Sigmoid colon (tissue), 7 donors: ENCODE measurements around the gene LYRM4. TPM values are rescaled to one million over a fixed set of nuclear protein-coding genes. Genes with fewer than 3 reads are reported as not detected.

Source experiments
- DNase-seq: peaks from one replicate; pipeline ENCODE4 v3.0.0-alpha.2; 2019
- H3K27ac ChIP-seq, 4 donors: fragments of 200-600 bp; sonication (generic); one replicate each; pipeline ENCODE4 v1.5.1; 2016 to 2019; ENCODE audit warnings: mild to moderate bottlenecking in 1 of 4
- H3K27me3 ChIP-seq, 3 donors: fragments of 200-600 bp; sonication (generic); one replicate each; pipeline ENCODE4 v1.5.1; 2019; ENCODE audit warnings: mild to moderate bottlenecking in 1 of 3
- H3K36me3 ChIP-seq, 4 donors: fragments of 200-600 bp; sonication (generic); one replicate each; pipeline ENCODE4 v1.5.1; 2016 to 2019
- H3K4me1 ChIP-seq, 4 donors: fragments of 200-600 bp; sonication (generic); one replicate each; pipeline ENCODE4 v1.5.1; 2017 to 2019
- H3K4me3 ChIP-seq, 4 donors: fragments of 200-600 bp; sonication (generic); one replicate each; pipeline ENCODE4 v1.5.1; 2017 to 2019; ENCODE audit warnings: mild to moderate bottlenecking in 2 of 4, moderate library complexity in 1 of 4
- H3K9me3 ChIP-seq, 4 donors: fragments of 200-600 bp in 3 of 4; sonication (generic) in 3 of 4; one replicate each; pipeline versions ENCODE4 v1.5.1 to v1.6.1; 2013 to 2019
- EP300 ChIP-seq, 4 donors: sonication (generic); formaldehyde crosslinking; IDR thresholded peaks; one replicate each; pipeline ENCODE4 v1.6.1; 2017; ENCODE audit warnings: antibody characterized with exemption in 4 of 4
- POLR2A ChIP-seq, 2 donors: fragments of 450-650 bp; IDR thresholded peaks; one replicate each; pipeline ENCODE4 v1.6.1; 2016; ENCODE audit warnings: antibody characterized with exemption in 2 of 2, mild to moderate bottlenecking in 2 of 2, moderate library complexity in 2 of 2
- POLR2AphosphoS5 ChIP-seq, 4 donors: sonication (generic); formaldehyde crosslinking; IDR thresholded peaks; one replicate each; pipeline ENCODE4 v1.6.1; 2017; ENCODE audit warnings: antibody characterized with exemption in 4 of 4
- WGBS, 2 donors: extraction: QIAGEN DNeasy Blood & Tissue Kit; methylation state at CpG; one replicate each; pipeline ENCODE4 v1.1.7; 2013; 5-methylcytosine and 5-hydroxymethylcytosine counted together
- intact Hi-C: fragments of 100-400 bp; cut with DNase I; formaldehyde crosslinking; loops from one replicate; pipeline ENCODE4 v1.15.1; 2023
- polyA plus RNA-seq, 3 donors: library from polyadenylated mRNA; stranded (reverse); fragments of 200-250 nt; gene quantifications; one replicate each; pipeline ENCODE4 v1.2.3, GENCODE V29; 2013
- total RNA-seq, 4 donors: library from RNA; depleted of rRNA; stranded (reverse); fragments of >200 nt; gene quantifications; one replicate each; pipeline ENCODE4 v1.1.0, GENCODE V29; 2016
- TF ChIP-seq, protein P1 (sequence below), 4 experiments: fragments of 450-650 bp in 3 of 4; fragments of 200-600 bp in 1 of 4; IDR thresholded peaks; one replicate each; pipeline ENCODE4 v1.5.1; 2016 to 2019; ENCODE audit warnings: antibody characterized with exemption in 4 of 4, mild to moderate bottlenecking in 3 of 4, moderate library complexity in 2 of 4
- donor health status: healthy with polysubstance abuse.
- donor health status: Bipolar disorder and iron deficiency.
- donor health status: healthy.

The LYRM4 gene
- total and polyA plus RNA-seq, 7 donors, result 11.3 to 29.3 (median 22.2) TPM

DNA sequence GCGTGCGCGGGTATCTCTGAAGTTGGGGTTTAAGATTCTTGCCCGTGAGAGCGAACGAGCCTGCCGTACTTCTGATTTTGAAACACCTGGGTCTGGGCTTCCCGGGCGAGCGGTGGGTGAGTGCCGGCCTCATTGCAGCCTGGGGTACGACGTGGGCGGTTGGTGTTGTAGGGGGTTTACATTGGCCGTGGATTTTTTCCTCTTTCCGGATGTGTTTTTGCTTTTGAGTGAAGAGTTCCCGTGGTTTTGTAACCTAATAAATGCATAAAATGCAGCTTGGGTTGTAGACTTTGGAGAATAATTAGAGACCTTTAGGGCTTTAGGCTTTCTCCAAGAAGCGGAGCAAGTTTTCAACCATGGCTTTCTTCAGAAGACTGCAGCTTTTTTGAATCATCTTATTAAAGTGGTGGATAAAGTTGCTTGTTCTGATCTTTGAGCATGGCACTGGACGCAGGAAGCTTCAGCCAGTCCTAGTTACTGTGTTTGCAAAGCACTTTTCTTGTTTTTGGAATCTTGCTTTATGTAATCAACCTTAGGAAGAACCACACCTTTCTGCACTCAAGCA is 877 bp upstream of the LYRM4 start:
- H3K36me3 ChIP-seq, result no peaks in the 10 kb centered on the region
- TF ChIP-seq, protein P1, sequence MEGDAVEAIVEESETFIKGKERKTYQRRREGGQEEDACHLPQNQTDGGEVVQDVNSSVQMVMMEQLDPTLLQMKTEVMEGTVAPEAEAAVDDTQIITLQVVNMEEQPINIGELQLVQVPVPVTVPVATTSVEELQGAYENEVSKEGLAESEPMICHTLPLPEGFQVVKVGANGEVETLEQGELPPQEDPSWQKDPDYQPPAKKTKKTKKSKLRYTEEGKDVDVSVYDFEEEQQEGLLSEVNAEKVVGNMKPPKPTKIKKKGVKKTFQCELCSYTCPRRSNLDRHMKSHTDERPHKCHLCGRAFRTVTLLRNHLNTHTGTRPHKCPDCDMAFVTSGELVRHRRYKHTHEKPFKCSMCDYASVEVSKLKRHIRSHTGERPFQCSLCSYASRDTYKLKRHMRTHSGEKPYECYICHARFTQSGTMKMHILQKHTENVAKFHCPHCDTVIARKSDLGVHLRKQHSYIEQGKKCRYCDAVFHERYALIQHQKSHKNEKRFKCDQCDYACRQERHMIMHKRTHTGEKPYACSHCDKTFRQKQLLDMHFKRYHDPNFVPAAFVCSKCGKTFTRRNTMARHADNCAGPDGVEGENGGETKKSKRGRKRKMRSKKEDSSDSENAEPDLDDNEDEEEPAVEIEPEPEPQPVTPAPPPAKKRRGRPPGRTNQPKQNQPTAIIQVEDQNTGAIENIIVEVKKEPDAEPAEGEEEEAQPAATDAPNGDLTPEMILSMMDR (IDR thresholded peaks at IDR 0.05), result no peak
- TF ChIP-seq EP300 (IDR thresholded peaks at IDR 0.05) (no peak), POLR2AphosphoS5 (IDR thresholded peaks at IDR 0.05) (no peak), POLR2A (IDR thresholded peaks at IDR 0.05) (no peak)
- H3K9me3 ChIP-seq, result no peaks in the 10 kb centered on the region
- intact Hi-C loops, result loop anchor here (2.0 to 5.0 kb wide), 3 partner anchors 53 to 411 kb away; no protein-coding TSS in a partner anchor
- peak overlapping the region; percentile 73 to 85 (median 78) for H3K4me3 ChIP-seq
- H3K27me3 ChIP-seq, result no peaks in the 10 kb centered on the region
- H3K4me1 ChIP-seq, result peaks cover 0 to 32% (median 20%) of the 10 kb centered on the region in 4 donors
- H3K27ac ChIP-seq, result peak overlapping the region; percentile 92 to 96 (median 93)
- WGBS, 2 donors, result 0% methylated on average over 19 of the region's 19 CpGs
- DNase-seq, result no peak

- TF ChIP-seq, protein P1 (IDR thresholded peaks at IDR 0.05), result no peak
- intact Hi-C loops, result loop anchor here (2.0 to 5.0 kb wide), 3 partner anchors 51 to 412 kb away; no protein-coding TSS in a partner anchor
- peak; percentile 66 for DNase-seq
Measured at GRCh38 chr6:5260111-5260620, 584 bp downstream of the LYRM4 start.

DNA sequence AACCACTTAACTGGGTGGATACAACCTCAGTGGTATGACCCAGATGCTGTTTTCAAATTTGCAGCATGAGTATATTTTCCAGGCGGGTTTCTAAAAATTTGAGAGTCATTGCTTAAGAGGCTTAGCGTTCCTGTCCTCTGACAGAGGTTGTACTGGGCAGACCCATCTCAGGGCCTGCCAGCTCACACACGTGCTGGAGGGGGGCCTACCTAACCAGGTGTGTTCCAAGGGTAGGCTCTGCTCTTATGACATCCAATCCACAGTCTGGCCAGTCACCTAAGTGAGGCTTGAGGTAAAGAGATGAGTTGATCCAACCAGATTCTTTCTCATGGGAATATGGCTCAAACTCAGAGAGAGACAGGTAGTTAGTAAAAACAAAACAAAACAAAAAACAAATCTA is 1.3 kb downstream of the LYRM4 start:
- intact Hi-C loops, result no loop called here
- TF ChIP-seq POLR2A (IDR thresholded peaks at IDR 0.05), result no peak
- no peak for TF ChIP-seq POLR2AphosphoS5 (IDR thresholded peaks at IDR 0.05)
- TF ChIP-seq, protein P1 (IDR thresholded peaks at IDR 0.05), result no peak
- no peak for TF ChIP-seq EP300 (IDR thresholded peaks at IDR 0.05)
- WGBS, 2 donors, result 78 to 85% methylated on average over 3 of the region's 3 CpGs
- Histone ChIP-seq H3K4me3 (peak overlapping the region in 1 of 4 donors; percentile 85), H3K4me1 (peaks cover 0 to 32% (median 20%) of the 10 kb centered on the region in 4 donors), H3K27ac (no peak overlapping the region), H3K9me3 (no peaks in the 10 kb centered on the region), H3K36me3 (peaks cover 0 to 5% (median 0%) of the 10 kb centered on the region in 4 donors), H3K27me3 (no peaks in the 10 kb centered on the region)
- no peak for DNase-seq

More at GRCh38 chr6:5260111-5260620, 584 bp downstream of the LYRM4 start:
- H3K4me1 ChIP-seq, result peaks cover 0 to 32% (median 20%) of the 10 kb centered on the region in 4 donors
- peak overlapping the region; percentile 73 to 85 (median 78) for H3K4me3 ChIP-seq
- no peaks in the 10 kb centered on the region for H3K9me3 ChIP-seq
- peak overlapping the region; percentile 92 to 96 (median 93) for H3K27ac ChIP-seq
- WGBS, 2 donors, result 2 to 4% methylated on average over 22 of the region's 22 CpGs
- no peaks in the 10 kb centered on the region for H3K27me3 ChIP-seq
- peaks cover 0 to 5% (median 0%) of the 10 kb centered on the region in 4 donors for H3K36me3 ChIP-seq

GRCh38 chr6:5257400-5257799 is 3.4 kb downstream of the LYRM4 start:
- no peak for DNase-seq

More at GRCh38 chr6:5257400-5257799, 3.4 kb downstream of the LYRM4 start:
- intact Hi-C loops, result no loop called here
- H3K27me3 ChIP-seq, result no peaks in the 10 kb centered on the region
- peaks cover 0 to 5% (median 0%) of the 10 kb centered on the region in 4 donors for H3K36me3 ChIP-seq
- peaks cover 0 to 19% (median 14%) of the 10 kb centered on the region in 4 donors for H3K4me1 ChIP-seq
- no peaks in the 10 kb centered on the region for H3K9me3 ChIP-seq
- TF ChIP-seq, protein P1 (IDR thresholded peaks at IDR 0.05), result no peak
- TF ChIP-seq POLR2AphosphoS5 (IDR thresholded peaks at IDR 0.05) (no peak), POLR2A (IDR thresholded peaks at IDR 0.05) (no peak), EP300 (IDR thresholded peaks at IDR 0.05) (no peak)
- H3K27ac ChIP-seq, result no peak overlapping the region
- no peak overlapping the region for H3K4me3 ChIP-seq
- 98% methylated on average over 8 of the region's 8 CpGs for WGBS, 2 donors
